CD4-positive, alpha-beta T cell (primary cell): Measurements from ENCODE around the gene PFKM. TPM values are rescaled to one million over a fixed set of nuclear protein-coding genes. Genes with fewer than 3 reads are reported as not detected.

Experiments
- ATAC-seq: fragments of 200-7000 bp; cut with Tn5 transposase; one replicate; pipeline ENCODE4 v1.10.0; 2022; ENCODE audit warnings: mild to moderate bottlenecking; ENCODE audit not compliant: poor library complexity
- CTCF ChIA-PET: fragments of 350-600 bp; sonication (Branson Sonifier 250); formaldehyde crosslinking; loops from one replicate; lab custom pipeline; 2021; ENCODE audit warnings: antibody characterized with exemption, inconsistent platforms; lab: Charles Lee
- POLR2A ChIA-PET: fragments of 350-600 bp; sonication (Branson Sonifier 250); formaldehyde crosslinking; loops from one replicate; lab custom pipeline; 2021; ENCODE audit warnings: antibody characterized with exemption, inconsistent platforms; lab: Charles Lee
- DNase-seq, 14 experiments: peaks; one replicate each; pipeline ENCODE4 v3.0.0-alpha.2; 2013 to 2020; ENCODE audit warnings: mixed read lengths in 2 of 14
- H3K27ac ChIP-seq, 2 donors: one replicate each; pipeline versions ENCODE4 v1.5.1 to v1.7.0; 2013; ENCODE audit warnings: low read length in 2 of 2, low read depth in 1 of 2, mild to moderate bottlenecking in 1 of 2
- H3K27me3 ChIP-seq, 2 experiments: 1 replicate in 1 of 2; 2 replicates in 1 of 2; pipeline versions ENCODE4 v1.6.1 to v1.7.0; 2013; ENCODE audit warnings: low read length in 2 of 2, control low read depth in 1 of 2, mild to moderate bottlenecking in 1 of 2, moderate library complexity in 1 of 2; ENCODE audit not compliant: insufficient read depth in 2 of 2, control insufficient read depth in 1 of 2
- H3K36me3 ChIP-seq: one replicate; pipeline ENCODE4 v1.6.1; 2013; ENCODE audit warnings: low read length, control low read depth; ENCODE audit not compliant: insufficient read depth
- H3K4me1 ChIP-seq: one replicate; pipeline ENCODE4 v1.6.1; 2013; ENCODE audit warnings: low read length, control low read depth; ENCODE audit not compliant: insufficient read depth
- H3K4me3 ChIP-seq: one replicate; pipeline ENCODE4 v1.5.1; 2013; ENCODE audit warnings: mild to moderate bottlenecking, low read length, moderate library complexity
- H3K9me3 ChIP-seq, 2 experiments: 1 replicate in 1 of 2; 2 replicates in 1 of 2; pipeline versions ENCODE4 v1.6.1 to v1.7.0; 2013; ENCODE audit warnings: low read length in 2 of 2, mild to moderate bottlenecking in 2 of 2, control low read depth in 1 of 2, moderate library complexity in 1 of 2; ENCODE audit not compliant: control insufficient read depth in 1 of 2, insufficient read depth in 1 of 2
- H3K27ac Mint-ChIP-seq: one replicate; pipeline ENCODE4 v1.8.0; 2020; ENCODE audit warnings: mixed read lengths
- H3K27me3 Mint-ChIP-seq: one replicate; pipeline ENCODE4 v1.8.0; 2021; ENCODE audit warnings: mixed read lengths
- H3K36me3 Mint-ChIP-seq: one replicate; pipeline ENCODE4 v1.8.0; 2021; ENCODE audit warnings: low read depth, mixed read lengths
- H3K4me1 Mint-ChIP-seq: one replicate; pipeline ENCODE4 v1.8.0; 2021; ENCODE audit warnings: low read depth, mixed read lengths
- H3K4me3 Mint-ChIP-seq: one replicate; pipeline ENCODE4 v1.8.0; 2020; ENCODE audit warnings: mild to moderate bottlenecking, mixed read lengths
- H3K9me3 Mint-ChIP-seq: one replicate; pipeline ENCODE4 v1.8.0; 2020; ENCODE audit warnings: mixed read lengths
- intact Hi-C, 2 experiments: fragments of 100-400 bp; cut with DNase I in 1 of 2; cut with micrococcal nuclease in 1 of 2; formaldehyde crosslinking; loops; one replicate each; pipeline versions ENCODE4 v1.15.1 to v1.9.0; 2023 to 2025; cut with DNase I, micrococcal nuclease
- total RNA-seq, 174 experiments: library from RNA in 2 of 174; stranded (reverse) in 2 of 174; gene quantifications; one replicate each; pipeline ENCODE4 v1.2.3 and lab custom pipeline; 2021 to 2026
- TF ChIP-seq, protein P1 (sequence below): fragments of 200-600 bp; IDR thresholded peaks from one replicate; pipeline ENCODE4 v1.8.0; 2022; ENCODE audit warnings: antibody characterized with exemption, mild to moderate bottlenecking

PFKM gene
- total RNA-seq, 2 experiments from 2014 or later = 9.3 to 9.4 TPM

DNA sequence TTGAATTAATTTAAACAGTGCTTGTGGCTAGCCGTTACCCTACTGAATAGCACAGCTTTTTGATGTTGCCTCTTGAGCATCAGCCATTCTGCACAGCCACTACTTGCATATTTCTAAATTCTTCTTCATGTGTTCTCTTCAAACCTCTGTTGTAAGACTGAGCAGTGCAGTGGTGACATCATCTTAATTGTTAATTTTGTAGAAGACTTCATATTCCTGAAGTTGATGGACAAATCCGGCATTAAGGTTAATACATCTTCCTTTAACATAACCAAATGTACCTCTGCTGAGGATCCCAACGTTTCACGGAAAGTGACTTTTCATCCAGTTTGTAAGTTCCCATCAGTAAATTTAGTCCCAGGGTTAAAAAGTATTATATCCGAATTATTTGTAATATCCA, 38.9 kb upstream of the PFKM start:
- H3K27me3 ChIP-seq = no peaks in the 10 kb centered on the region
- H3K27me3 Mint-ChIP-seq = no peaks in the 10 kb centered on the region
- ATAC-seq = no peak
- H3K27ac ChIP-seq = no peak overlapping the region
- no peaks in the 10 kb centered on the region for H3K9me3 Mint-ChIP-seq
- ChIA-PET POLR2A (no interaction called here), CTCF (interaction anchor here (1.4 kb wide), 1 partner anchor 117 kb away, joined by 4 read pairs; the partner anchor contains the start of gene TMEM106C)
- intact Hi-C loops = no loop called here
- no peaks in the 10 kb centered on the region for H3K4me1 ChIP-seq
- no peak for DNase-seq
- H3K36me3 Mint-ChIP-seq = peaks cover 78% of the 10 kb centered on the region
- H3K36me3 ChIP-seq = peaks cover 62% of the 10 kb centered on the region
- no peaks in the 10 kb centered on the region for H3K4me1 Mint-ChIP-seq
- no peak overlapping the region for H3K27ac Mint-ChIP-seq
- no peak overlapping the region for H3K4me3 Mint-ChIP-seq
- TF ChIP-seq, protein P1, sequence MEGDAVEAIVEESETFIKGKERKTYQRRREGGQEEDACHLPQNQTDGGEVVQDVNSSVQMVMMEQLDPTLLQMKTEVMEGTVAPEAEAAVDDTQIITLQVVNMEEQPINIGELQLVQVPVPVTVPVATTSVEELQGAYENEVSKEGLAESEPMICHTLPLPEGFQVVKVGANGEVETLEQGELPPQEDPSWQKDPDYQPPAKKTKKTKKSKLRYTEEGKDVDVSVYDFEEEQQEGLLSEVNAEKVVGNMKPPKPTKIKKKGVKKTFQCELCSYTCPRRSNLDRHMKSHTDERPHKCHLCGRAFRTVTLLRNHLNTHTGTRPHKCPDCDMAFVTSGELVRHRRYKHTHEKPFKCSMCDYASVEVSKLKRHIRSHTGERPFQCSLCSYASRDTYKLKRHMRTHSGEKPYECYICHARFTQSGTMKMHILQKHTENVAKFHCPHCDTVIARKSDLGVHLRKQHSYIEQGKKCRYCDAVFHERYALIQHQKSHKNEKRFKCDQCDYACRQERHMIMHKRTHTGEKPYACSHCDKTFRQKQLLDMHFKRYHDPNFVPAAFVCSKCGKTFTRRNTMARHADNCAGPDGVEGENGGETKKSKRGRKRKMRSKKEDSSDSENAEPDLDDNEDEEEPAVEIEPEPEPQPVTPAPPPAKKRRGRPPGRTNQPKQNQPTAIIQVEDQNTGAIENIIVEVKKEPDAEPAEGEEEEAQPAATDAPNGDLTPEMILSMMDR = no peak
- H3K9me3 ChIP-seq = no peaks in the 10 kb centered on the region
- no peak overlapping the region for H3K4me3 ChIP-seq

DNA sequence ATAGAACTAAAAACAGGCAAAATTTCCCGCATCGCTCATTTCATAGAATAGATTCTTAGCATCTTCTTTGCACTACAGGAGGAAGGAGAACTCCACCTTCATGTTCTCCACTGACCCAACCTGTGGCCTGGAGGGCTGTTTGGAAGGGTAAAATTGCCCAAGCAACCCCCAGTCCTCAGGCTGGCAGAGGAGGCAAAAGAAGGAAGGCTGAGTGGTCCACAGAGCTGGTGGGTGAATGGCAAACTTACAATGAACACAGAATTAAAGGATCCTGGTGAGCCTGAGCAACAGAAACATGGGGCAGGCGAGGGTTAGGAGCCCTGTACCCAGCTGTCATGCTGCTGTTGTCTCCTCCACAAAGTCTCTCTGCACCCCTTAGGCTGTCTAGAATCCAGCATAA, 38.3 kb upstream of the PFKM start:
- Mint-ChIP-seq H3K36me3 (peaks cover 77% of the 10 kb centered on the region), H3K9me3 (no peaks in the 10 kb centered on the region), H3K27ac (no peak overlapping the region), H3K4me3 (no peak overlapping the region), H3K4me1 (no peaks in the 10 kb centered on the region), H3K27me3 (no peaks in the 10 kb centered on the region)
- Histone ChIP-seq H3K4me1 (no peaks in the 10 kb centered on the region), H3K9me3 (no peaks in the 10 kb centered on the region), H3K27me3 (no peaks in the 10 kb centered on the region), H3K4me3 (no peak overlapping the region), H3K36me3 (peaks cover 67% of the 10 kb centered on the region), H3K27ac (no peak overlapping the region)
- POLR2A ChIA-PET = no interaction called here
- ATAC-seq (no peak), DNase-seq (no peak)
- CTCF ChIA-PET = no interaction called here
- intact Hi-C loops = no loop called here
- TF ChIP-seq, protein P1 = no peak

DNA sequence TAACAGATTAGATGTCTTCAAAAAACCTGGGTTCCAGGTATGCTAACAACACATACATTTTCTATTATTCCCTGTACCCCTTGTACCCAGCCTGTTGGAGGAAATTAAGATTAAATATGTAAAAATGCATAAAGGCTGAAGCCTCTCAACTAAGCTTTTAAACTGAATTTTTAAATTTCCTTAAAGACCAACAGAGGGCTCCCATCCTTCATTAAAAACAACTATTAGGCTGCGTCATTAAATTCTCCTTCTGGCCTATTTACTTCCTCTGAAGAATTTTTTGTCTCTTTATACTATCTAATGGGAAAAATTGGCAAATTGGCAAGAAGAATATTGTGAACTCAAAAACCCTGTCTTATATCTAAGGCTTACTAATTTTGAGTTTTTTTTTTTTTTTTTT, 35.1 kb upstream of the PFKM start:
- Histone ChIP-seq H3K9me3 (no peaks in the 10 kb centered on the region), H3K4me1 (no peaks in the 10 kb centered on the region), H3K27me3 (no peaks in the 10 kb centered on the region), H3K36me3 (peaks cover 76% of the 10 kb centered on the region), H3K27ac (no peak overlapping the region), H3K4me3 (no peak overlapping the region)
- H3K9me3 Mint-ChIP-seq = no peaks in the 10 kb centered on the region
- TF ChIP-seq, protein P1 = peak; percentile 17
- H3K4me1 Mint-ChIP-seq = no peaks in the 10 kb centered on the region
- DNase-seq (peak in 2 of 14 experiments; percentile 27 to 37), ATAC-seq (no peak)
- no peaks in the 10 kb centered on the region for H3K27me3 Mint-ChIP-seq
- ChIA-PET POLR2A (interaction anchor here (1.5 kb wide), 1 partner anchor 21 kb away, joined by 5 read pairs; the partner anchor contains the start of gene SENP1), CTCF (interaction anchor here (0.6 to 2.6 kb wide), 6 partner anchors 18 to 99 kb away, joined by 4 to 9 read pairs (median 5); partner anchors contain the start of genes ASB8, CCDC184 and SENP1)
- intact Hi-C loops = loop anchor here (1.0 to 2.0 kb wide), 2 partner anchors 81 kb away; no protein-coding TSS in a partner anchor
- H3K36me3 Mint-ChIP-seq = peaks cover 87% of the 10 kb centered on the region
- H3K27ac Mint-ChIP-seq = no peak overlapping the region
- H3K4me3 Mint-ChIP-seq = no peak overlapping the region
